Natural killer cell treated with Interleukin-12 subunit alpha and Interleukin-12 subunit beta and Interleukin-15 and Interleukin-18, amount 100 ng/mL, for 72 hours (primary cell): ENCODE results near the gene SNAPC4. TPM values are rescaled to one million over a fixed set of nuclear protein-coding genes. Genes with fewer than 3 reads are reported as not detected.
"Not testable (repeated sequence)": the region's sequence is repeated elsewhere in the genome, so short reads cannot be mapped to it uniquely, and the experiment has no call there.

Experiments used
- ATAC-seq, 2 donors: fragments of 150-1000 bp; cut with Tn5 transposase in 1 of 2; sonication (Bioruptor Pico), chemical (Tn5 transposase) in 1 of 2; 2 replicates each; pipeline ENCODE4 v1.10.0; 2021
- DNase-seq: peaks from one replicate; pipeline ENCODE4 v3.0.0; 2022; ENCODE audit warnings: low spot score
- H3K27ac Mint-ChIP-seq, 2 donors: 1 replicate in 1 of 2; 2 replicates in 1 of 2; pipeline ENCODE4 v1.8.0; 2022; ENCODE audit warnings: mixed read lengths in 2 of 2, mild to moderate bottlenecking in 1 of 2, moderate library complexity in 1 of 2
- H3K27me3 Mint-ChIP-seq, 2 donors: 1 replicate in 1 of 2; 2 replicates in 1 of 2; pipeline ENCODE4 v1.8.0; 2022; ENCODE audit warnings: mixed read lengths in 2 of 2
- H3K36me3 Mint-ChIP-seq: one replicate; pipeline ENCODE4 v1.8.0; 2022; ENCODE audit warnings: mixed read lengths
- H3K4me1 Mint-ChIP-seq, 2 donors: 1 replicate in 1 of 2; 2 replicates in 1 of 2; pipeline ENCODE4 v1.8.0; 2022; ENCODE audit warnings: low read depth in 2 of 2, mixed read lengths in 2 of 2, mild to moderate bottlenecking in 1 of 2
- H3K4me3 Mint-ChIP-seq: one replicate; pipeline ENCODE4 v1.8.0; 2022; ENCODE audit warnings: mixed read lengths
- H3K9me3 Mint-ChIP-seq: 2 replicates; pipeline ENCODE4 v1.8.0; 2022; ENCODE audit warnings: mixed read lengths
- total RNA-seq, 2 donors: library from RNA; stranded (reverse); gene quantifications; one replicate each; pipeline ENCODE4 v1.2.3, GENCODE V29; 2022

Gene SNAPC4
- total RNA-seq, 2 donors from 2014 or later, result 11.3 to 48.5 TPM

DNA sequence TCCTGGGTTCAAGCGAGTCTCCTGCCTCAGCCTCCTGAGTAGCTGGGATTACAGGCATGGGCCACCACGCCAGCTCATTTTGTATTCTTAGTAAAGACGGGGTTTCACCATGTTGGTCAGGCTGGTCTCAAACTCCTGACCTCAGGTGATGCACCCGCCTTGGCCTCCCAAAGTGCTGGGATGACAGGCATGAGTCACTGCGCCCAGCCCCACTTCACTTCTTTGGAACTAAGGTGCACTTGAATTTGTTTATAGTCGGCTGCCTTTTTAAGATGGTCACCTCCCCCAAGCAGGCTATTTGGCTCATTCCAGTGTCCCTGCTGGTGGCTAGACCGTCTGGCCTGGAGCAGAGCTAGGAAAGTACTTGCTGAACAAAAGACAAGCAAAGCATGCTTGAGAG, 25.4 kb upstream of the SNAPC4 start:
- DNase-seq, H3K4me3 Mint-ChIP-seq, H3K36me3 Mint-ChIP-seq, H3K27ac Mint-ChIP-seq, H3K9me3 Mint-ChIP-seq, H3K27me3 Mint-ChIP-seq, ATAC-seq, H3K4me1 Mint-ChIP-seq: not testable (repeated sequence)

DNA sequence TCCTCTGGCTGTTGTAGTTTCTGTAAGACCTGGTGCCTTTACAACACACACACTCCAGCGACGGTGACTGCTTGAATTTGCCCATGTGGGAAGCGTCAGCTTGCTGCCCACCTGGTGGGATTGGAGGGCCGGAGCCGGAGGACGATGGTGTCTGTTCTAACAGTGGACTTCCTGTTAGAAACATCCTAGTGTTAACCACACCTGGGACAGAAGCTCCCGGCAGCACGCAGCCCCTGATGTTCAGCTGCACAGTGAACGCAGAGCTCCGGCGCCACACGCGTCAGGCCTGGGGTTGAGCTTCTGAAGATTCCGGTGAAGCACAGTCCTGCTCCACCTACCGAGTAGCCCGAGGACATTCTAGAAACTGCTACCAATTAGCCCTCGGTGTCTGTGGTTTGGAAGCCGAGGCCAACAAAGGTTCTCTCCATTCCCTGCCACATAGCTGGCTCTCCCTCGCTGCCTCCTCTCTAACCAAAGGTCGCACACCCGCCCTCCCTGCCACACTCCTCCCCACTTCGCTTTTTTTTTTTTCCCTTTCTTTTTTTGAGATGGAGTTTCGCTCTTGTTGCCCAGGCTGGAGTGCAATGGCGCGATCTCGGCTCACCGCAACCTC, 24.9 kb upstream of the SNAPC4 start:
- H3K36me3 Mint-ChIP-seq, result no peaks in the 10 kb centered on the region
- no peaks in the 10 kb centered on the region for H3K27me3 Mint-ChIP-seq
- no peaks in the 10 kb centered on the region for H3K9me3 Mint-ChIP-seq
- H3K27ac Mint-ChIP-seq, result no peak overlapping the region
- DNase-seq (no peak), ATAC-seq (no peak)
- no peak overlapping the region for H3K4me3 Mint-ChIP-seq
- no peaks in the 10 kb centered on the region for H3K4me1 Mint-ChIP-seq

DNA sequence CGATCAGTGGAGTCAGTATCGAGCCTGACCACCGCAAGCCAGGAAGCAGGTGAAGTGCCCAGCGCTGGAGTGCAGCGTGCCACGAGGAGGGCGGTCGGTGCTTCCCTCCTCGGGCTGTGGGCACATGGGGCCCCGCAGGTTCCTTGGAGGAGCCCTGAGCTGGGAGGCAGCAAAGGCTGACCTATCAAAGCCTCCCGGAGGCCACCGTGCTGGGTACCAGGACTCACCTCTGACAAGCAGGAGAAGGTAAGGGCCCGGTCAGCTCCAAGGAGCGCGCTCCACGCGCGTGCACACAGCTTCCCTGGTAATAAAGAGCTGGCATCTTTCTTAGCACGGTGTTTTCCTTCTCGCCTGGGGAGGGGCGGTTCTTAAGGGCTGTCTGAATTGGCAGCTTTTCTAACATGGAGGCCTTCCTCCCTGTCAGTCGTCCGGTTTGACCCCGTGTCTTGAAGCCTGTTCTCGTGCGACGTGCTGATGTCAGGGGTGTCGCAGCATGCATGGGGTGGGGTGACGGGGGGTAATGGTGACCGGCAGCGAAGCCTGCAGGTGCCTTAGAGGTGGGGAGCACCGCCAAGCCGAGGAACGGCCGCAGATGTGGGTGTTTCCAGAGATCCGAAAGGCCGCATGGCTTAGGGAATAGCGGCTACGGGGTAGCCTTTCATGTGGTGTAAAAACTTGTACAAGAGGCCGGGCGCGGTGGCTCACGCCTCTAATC, 23.6 kb upstream of the SNAPC4 start:
- Mint-ChIP-seq H3K27me3 (no peaks in the 10 kb centered on the region), H3K36me3 (no peaks in the 10 kb centered on the region), H3K27ac (no peak overlapping the region), H3K4me3 (no peak overlapping the region), H3K4me1 (no peaks in the 10 kb centered on the region), H3K9me3 (no peaks in the 10 kb centered on the region)
- no peak for ATAC-seq
- DNase-seq, result no peak

DNA sequence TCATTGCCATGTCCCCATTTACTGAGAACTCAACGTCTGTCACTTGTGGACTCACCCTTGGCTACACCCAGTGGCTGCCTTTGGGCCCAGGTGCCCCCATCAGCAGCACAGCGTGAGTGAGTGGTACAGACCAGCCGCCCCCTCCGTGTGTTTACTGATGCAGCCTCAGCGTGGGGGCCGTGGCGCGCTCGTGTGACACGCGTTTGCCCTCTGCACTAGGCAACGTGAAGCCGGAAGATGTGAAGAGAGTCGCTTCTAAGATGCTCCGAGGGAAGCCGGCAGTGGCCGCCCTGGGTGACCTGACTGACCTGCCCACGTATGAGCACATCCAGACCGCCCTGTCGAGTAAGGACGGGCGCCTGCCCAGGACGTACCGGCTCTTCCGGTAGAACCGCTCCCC, 22.9 kb upstream of the SNAPC4 start:
- DNase-seq (no peak), ATAC-seq (peak in 1 of 2 donors; percentile 34)
- no peaks in the 10 kb centered on the region for H3K9me3 Mint-ChIP-seq
- H3K36me3 Mint-ChIP-seq, result no peaks in the 10 kb centered on the region
- H3K4me1 Mint-ChIP-seq, result no peaks in the 10 kb centered on the region
- H3K27me3 Mint-ChIP-seq, result no peaks in the 10 kb centered on the region
- no peak overlapping the region for H3K4me3 Mint-ChIP-seq
- no peak overlapping the region for H3K27ac Mint-ChIP-seq

DNA sequence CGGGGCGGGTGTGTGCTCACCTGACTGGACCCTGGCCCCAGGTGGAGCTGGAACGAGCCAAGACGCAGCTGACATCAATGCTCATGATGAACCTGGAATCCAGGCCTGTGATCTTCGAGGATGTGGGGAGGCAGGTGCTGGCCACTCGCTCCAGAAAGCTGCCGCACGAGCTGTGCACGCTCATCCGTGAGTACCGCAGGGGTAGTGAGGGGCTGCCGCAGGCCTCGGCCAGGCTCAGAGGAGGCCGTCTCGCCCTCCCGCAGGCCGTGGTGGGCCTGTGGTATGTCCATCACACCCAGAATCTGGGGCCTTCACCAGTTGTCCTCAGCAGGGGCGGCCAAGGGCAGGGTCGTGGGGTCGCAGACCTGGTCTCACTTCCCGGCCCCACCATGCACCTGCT, 21.8 kb upstream of the SNAPC4 start:
- DNase-seq, result no peak
- ATAC-seq, result no peak
- Mint-ChIP-seq H3K36me3 (peaks cover 1% of the 10 kb centered on the region), H3K27me3 (no peaks in the 10 kb centered on the region), H3K9me3 (no peaks in the 10 kb centered on the region), H3K27ac (no peak overlapping the region), H3K4me3 (no peak overlapping the region), H3K4me1 (no peaks in the 10 kb centered on the region)

DNA sequence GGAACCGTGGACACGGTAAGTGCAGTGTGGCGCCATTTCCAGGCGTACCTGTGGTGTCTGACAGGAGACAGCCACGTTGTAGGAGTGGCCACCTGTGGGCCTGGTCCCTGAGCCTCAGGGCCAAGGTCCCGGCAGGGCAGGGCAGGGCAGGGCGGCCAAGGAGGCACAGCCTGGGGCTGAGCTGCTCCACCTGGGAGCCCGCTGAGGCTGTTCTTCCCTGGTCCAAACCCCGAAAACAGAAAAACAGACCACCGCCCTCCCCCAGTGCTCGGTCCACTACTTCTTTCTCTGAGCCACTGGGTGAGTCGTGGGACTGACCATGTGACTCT, 19.1 kb upstream of the SNAPC4 start:
- H3K27ac Mint-ChIP-seq, result no peak overlapping the region
- no peaks in the 10 kb centered on the region for H3K4me1 Mint-ChIP-seq
- DNase-seq (no peak), ATAC-seq (no peak)
- no peaks in the 10 kb centered on the region for H3K27me3 Mint-ChIP-seq
- H3K9me3 Mint-ChIP-seq, result no peaks in the 10 kb centered on the region
- no peak overlapping the region for H3K4me3 Mint-ChIP-seq
- peaks cover 5% of the 10 kb centered on the region for H3K36me3 Mint-ChIP-seq

DNA sequence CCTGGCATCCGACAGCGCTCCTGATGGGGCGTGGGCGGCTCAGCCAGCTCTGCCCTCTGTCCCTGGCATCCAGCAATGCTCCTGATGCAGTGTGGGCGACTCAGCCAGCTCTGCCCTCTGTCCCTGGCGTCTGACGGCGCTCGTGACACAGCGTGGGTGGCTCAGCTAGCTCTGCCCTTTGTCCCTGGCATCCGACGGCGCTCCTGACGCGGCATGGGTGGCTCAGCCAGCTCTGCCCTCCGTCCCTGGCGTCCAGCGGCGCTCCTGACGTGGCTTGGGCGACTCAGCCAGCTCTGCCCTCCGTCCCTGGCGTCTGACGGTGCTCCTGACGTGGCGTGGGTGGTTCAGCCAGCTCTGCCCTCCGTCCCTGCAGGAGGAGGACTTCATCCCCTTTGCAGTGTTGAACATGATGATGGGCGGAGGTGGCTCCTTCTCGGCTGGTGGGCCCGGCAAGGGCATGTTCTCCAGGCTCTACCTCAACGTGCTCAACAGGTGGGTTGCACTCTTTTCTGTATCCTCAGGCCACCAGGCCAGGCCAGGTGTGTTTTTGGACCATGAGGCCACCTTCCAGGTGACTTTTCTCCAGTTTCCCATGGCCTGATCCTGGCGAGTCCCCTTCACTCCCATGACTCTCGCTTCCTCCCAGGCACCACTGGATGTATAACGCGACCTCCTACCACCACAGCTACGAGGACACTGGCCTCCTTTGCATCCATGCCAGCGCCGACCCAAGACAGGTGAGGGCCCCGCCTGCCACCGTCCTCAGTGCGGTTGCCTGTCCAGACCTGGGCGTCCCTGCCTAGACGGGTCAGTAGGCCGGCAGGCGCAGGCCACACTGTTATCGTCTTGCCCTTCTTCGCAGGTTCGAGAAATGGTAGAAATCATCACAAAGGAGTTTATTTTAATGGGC, 18.5 kb upstream of the SNAPC4 start:
- ATAC-seq (no peak), DNase-seq (no peak)
- H3K27ac Mint-ChIP-seq, result no peak overlapping the region
- no peaks in the 10 kb centered on the region for H3K27me3 Mint-ChIP-seq
- no peak overlapping the region for H3K4me3 Mint-ChIP-seq
- H3K9me3 Mint-ChIP-seq, result no peaks in the 10 kb centered on the region
- H3K4me1 Mint-ChIP-seq, result no peaks in the 10 kb centered on the region
- peaks cover 11% of the 10 kb centered on the region for H3K36me3 Mint-ChIP-seq

DNA sequence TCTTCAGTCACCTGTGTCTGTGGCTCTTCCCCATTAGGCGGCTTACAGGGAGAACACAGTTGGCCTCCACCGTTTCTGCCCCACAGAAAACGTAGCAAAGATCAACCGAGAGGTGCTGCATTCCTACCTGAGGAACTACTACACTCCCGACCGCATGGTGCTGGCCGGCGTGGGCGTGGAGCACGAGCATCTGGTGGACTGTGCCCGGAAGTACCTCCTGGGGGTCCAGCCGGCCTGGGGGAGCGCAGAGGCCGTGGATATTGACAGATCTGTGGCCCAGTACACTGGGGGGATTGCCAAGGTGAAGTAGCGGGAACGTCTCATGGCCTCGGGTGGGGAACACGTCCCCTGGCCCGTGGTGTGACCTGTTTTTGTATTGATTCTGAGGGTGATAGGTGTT, 16.9 kb upstream of the SNAPC4 start:
- no peak for ATAC-seq
- H3K27ac Mint-ChIP-seq, result no peak overlapping the region
- H3K36me3 Mint-ChIP-seq, result peaks cover 11% of the 10 kb centered on the region

DNA sequence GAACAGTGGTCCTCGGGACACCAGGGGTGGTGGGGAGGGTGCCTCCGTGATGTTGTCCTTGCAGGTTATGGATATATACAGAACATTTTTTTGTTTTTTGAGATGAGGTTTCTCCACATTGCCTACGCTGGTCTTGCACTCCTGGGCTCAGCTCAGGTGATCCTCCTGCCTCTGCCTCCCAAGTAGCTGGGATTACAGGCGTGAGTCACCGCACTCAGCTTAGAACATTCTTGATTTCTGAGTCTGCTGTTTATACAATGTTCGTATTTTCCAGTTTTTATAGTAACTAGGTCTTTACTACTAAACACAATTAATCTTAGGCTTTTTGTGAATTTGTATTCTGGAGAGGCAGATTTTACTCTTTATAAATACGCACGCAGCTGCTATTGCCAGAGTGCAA, 16.5 kb upstream of the SNAPC4 start:
- ATAC-seq (no peak), DNase-seq (no peak)
- Mint-ChIP-seq H3K36me3 (peaks cover 11% of the 10 kb centered on the region), H3K4me3 (no peak overlapping the region), H3K27ac (no peak overlapping the region), H3K27me3 (no peaks in the 10 kb centered on the region), H3K9me3 (no peaks in the 10 kb centered on the region), H3K4me1 (peaks cover 8 to 10% of the 10 kb centered on the region in 2 donors)

More for the DNA sequence above, 16.9 kb upstream of the SNAPC4 start:
- H3K9me3 Mint-ChIP-seq, result no peaks in the 10 kb centered on the region
- peaks cover 3 to 7% of the 10 kb centered on the region in 2 donors for H3K4me1 Mint-ChIP-seq
- DNase-seq, result no peak
- H3K4me3 Mint-ChIP-seq, result no peak overlapping the region
- H3K27me3 Mint-ChIP-seq, result no peaks in the 10 kb centered on the region

DNA sequence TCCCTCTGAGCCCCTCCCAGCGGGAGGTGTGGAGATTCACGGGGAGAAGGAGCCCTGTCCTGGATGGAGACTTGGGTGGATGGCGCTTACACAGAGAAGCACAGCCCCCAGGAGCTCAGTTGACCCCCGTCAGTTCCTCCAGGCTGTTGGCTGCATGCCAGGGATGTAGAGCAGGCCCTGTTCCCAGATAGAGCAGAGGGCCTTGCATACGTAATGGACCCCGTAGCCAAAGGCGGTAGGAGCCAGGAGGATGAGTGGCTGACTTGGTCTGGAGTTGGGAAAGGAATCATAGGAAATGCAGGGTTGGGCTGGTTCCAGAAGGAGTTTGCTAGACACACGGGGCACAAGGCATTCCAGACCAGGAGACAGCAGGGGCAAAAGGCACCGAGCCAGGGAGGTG, 13.0 kb upstream of the SNAPC4 start:
- DNase-seq, result no peak
- H3K36me3 Mint-ChIP-seq, result peaks cover 21% of the 10 kb centered on the region
- no peak overlapping the region for H3K4me3 Mint-ChIP-seq
- H3K27ac Mint-ChIP-seq, result no peak overlapping the region
- no peak for ATAC-seq
- H3K9me3 Mint-ChIP-seq, result no peaks in the 10 kb centered on the region
- H3K27me3 Mint-ChIP-seq, result no peaks in the 10 kb centered on the region
- peaks cover 26 to 30% of the 10 kb centered on the region in 2 donors for H3K4me1 Mint-ChIP-seq

DNA sequence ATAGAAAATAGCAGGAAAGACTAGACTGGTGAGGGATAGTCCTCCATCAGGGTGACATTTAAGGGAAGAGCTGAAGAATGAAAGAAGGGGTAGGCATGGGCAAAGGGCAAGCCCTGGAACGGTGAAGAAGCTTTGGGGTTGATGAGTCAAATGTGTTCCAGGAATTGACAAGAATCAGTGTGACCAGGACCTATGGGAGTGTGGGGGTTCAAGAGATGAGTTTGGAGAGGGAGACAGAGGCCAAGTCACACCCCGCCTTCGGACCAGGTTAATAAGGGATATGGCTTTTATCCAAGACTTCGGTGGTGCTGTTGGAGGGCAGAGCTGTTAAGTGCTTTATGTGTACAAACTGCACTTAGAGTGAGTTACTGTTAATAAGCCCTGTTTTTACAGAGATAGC, 11.4 kb upstream of the SNAPC4 start:
- Mint-ChIP-seq H3K4me1 (peaks cover 29 to 30% of the 10 kb centered on the region in 2 donors), H3K36me3 (peaks cover 16% of the 10 kb centered on the region)
- ATAC-seq, result no peak

DNA sequence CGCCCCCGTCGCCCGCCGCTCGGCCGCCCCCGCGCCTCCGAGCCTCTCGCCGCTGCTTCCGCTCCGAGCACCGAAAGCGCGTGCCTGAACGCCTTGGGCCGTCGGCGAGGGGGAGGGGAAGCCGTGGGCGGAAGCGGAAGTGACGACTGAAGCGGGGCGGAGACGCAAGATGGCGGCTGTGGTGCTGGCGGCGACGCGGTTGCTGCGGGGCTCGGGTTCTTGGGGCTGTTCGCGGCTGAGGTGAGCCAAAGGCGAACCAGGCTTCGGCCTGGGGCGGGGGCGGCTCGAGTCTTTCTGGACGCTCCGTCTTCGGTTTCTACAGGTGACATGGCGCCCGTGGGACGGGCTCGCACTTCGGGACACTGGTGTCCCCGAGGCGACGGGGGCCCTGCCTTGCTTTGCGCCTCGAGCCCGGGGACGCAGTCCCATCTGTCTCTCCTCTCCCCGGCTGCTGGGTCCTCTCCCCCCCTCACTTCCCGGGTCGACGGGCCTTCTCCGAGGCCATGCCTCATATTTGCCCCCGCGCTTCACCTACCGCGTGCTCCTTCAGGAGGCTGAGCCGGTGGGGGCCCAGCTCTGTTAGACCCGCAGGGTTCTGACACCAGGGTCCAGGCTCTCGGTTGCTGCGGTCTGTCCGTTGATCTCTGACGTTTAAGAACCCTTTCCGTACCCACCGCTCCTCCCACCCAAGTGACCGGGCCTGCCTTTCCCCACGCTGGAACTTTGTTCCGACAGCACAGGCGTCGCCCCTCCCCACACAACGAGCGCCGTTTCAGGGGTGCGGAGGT, 10.7 kb upstream of the SNAPC4 start, which contains the start of the genes ENTR1 and PMPCA:
ENTR1 (minus strand) TSS at position 115 of the 788 bp plus-strand sequence. CDS start 217 bp downstream, outside the sequence.
PMPCA (plus strand) TSS at position 159 of the 788 bp plus-strand sequence; CDS start at position 170, 11 bp downstream.
- ATAC-seq (peak; percentile 92 to 97), DNase-seq (peak; percentile 96)
- H3K4me1 Mint-ChIP-seq, result peaks cover 29 to 30% of the 10 kb centered on the region in 2 donors
- no peaks in the 10 kb centered on the region for H3K27me3 Mint-ChIP-seq
- no peaks in the 10 kb centered on the region for H3K9me3 Mint-ChIP-seq
- H3K36me3 Mint-ChIP-seq, result peaks cover 16% of the 10 kb centered on the region
- H3K27ac Mint-ChIP-seq, result peak within 1 kb of the TSS; percentile 86 to 91
- H3K4me3 Mint-ChIP-seq, result peak within 1 kb of the TSS; percentile 90

More for the DNA sequence above, 11.4 kb upstream of the SNAPC4 start:
- no peaks in the 10 kb centered on the region for H3K27me3 Mint-ChIP-seq
- no peaks in the 10 kb centered on the region for H3K9me3 Mint-ChIP-seq
- peak overlapping the region; percentile 90 for H3K4me3 Mint-ChIP-seq
- DNase-seq, result no peak
- peak overlapping the region; percentile 86 to 91 for H3K27ac Mint-ChIP-seq
